GM19467 (cell line): ENCODE results near the gene CACFD1.
"Not testable (repeated sequence)": the region's sequence is repeated elsewhere in the genome, so short reads cannot be mapped to it uniquely, and the experiment has no call there.

Source experiments
- ATAC-seq: cut with Tn5 transposase; IDR thresholded peaks from one replicate; pipeline ENCODE4 v1.9.1; 2021; ENCODE audit warnings: mild to moderate bottlenecking, moderate library complexity; ENCODE audit not compliant: unreplicated experiment

The CACFD1 gene

GRCh38 chr9:133439337-133439736 is 20.4 kb upstream of the CACFD1 start:
- ATAC-seq, result no peak

- ATAC-seq, result no peak
These were observed 18.9 kb upstream of the CACFD1 start for GRCh38 chr9:133440874-133441273.

DNA sequence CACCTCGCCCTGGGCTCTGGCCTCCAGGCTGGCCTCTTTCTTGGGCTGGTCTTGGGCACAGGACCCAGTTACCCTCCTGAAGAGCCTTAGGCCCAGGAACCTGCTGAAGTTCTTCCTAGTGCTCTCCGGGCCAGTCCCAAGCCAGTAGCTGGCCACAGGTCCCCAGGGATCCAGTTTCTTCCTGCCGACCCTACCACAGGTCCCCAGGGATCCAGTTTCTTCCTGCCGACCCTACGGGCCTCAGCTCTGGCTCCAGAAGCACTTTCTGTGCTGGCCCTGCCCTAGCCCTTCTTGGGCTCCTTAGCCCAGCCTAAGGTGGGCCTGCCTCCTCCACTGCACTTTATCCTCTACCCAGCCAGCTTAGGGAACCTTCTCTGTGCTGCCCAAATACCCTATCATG is 18.2 kb upstream of the CACFD1 start:
- no peak for ATAC-seq

- ATAC-seq, result no peak
These were observed 16.5 kb upstream of the CACFD1 start for GRCh38 chr9:133443248-133443647.

DNA sequence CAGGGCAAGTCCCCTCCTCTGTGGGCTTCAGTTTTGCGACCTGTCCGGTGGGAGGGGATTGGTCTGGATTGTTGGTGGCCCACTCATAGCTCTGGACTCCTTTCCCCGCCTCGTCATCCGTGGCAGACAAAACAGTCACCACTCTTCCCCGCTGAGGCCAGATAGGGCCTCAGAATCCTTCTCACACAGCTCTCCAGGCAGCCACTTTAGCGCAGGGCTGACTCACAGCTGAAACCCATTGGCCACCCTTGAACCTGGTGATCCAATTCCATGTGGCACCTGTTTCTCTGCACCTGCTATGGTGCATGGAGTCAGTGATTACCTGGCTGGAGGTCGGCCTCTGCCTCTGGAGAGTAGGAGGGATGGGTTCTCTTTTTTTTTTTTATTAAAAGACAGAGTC is 15.8 kb upstream of the CACFD1 start:
- no peak for ATAC-seq

DNA sequence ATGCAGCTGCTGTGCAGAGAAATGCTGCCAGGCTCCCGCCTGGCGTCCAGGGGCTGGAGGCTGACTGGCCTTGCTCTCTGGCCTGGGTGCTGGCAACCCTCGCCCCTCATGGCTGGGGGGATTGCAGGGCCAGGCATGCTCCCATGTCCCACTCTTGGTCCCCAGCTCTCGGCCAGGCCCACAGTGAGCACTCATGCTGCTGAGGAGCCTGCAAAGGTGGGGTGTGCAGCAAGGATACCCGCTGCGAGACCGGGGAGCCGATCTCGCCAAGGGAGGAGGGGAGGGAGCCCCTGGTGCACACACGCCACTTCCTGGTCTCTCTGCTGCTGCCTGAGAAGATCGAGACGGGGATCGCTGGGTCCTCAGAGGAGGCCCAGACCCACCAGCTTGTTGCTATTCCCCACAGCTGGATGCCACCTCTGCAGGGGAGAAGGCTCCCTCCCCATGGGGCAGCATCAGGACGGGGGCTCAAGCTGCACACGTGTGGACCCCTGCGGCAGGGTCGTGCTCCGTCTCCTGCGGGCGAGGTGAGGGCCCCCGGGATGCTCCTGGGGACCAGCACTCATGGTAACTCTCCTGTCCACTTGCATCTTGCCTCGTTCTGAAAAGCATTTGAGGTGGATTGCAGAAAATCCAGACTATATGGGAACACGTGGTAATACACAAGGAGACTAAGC is 14.3 kb upstream of the CACFD1 start:
- no peak for ATAC-seq

DNA sequence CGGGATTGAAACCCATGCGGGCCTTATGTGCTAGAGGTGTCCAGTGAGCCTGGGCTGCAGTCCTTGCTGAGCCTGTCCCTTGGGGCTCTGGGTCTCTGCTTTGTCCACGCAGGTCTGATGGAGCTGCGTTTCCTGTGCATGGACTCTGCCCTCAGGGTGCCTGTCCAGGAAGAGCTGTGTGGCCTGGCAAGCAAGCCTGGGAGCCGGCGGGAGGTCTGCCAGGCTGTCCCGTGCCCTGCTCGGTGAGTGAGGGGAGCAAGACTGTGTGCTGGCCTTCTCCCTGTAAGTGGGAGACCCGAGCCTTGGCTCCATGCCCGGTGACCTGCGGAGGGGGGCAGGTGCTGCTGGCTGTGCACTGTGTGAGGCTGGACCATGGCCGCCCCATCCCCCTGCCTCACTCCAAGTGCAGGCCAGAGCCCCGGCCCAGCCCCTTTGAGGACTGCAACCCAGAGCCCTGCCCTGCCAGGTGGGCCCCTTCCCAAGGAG is 11.2 kb upstream of the CACFD1 start:
- no peak for ATAC-seq

GRCh38 chr9:133449760-133450159 is 10.0 kb upstream of the CACFD1 start:
- ATAC-seq, result no peak

GRCh38 chr9:133451865-133452264 is 7.9 kb upstream of the CACFD1 start:
- ATAC-seq, result not testable (repeated sequence)

DNA sequence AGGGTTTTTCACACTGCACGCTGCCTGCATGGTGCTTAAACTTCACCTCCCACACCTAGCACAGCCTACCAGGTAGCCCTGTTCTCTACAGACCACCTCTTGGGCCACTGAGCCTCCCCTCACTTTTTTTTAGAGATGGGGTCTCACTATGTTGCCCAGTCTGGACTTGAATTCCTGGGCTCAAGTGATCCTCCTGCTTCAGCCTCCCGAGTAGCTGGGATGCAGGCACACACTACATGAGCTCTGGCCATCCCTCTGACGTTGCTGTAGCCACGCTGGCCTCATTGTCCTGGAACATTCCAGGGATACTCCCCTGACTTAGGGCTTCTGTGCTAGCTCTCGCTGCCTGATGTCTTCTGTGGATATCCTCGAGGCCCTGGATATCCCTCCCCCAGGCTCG is 7.2 kb upstream of the CACFD1 start:
- no peak for ATAC-seq

GRCh38 chr9:133453651-133454050 is 6.1 kb upstream of the CACFD1 start:
- ATAC-seq, result no peak

DNA sequence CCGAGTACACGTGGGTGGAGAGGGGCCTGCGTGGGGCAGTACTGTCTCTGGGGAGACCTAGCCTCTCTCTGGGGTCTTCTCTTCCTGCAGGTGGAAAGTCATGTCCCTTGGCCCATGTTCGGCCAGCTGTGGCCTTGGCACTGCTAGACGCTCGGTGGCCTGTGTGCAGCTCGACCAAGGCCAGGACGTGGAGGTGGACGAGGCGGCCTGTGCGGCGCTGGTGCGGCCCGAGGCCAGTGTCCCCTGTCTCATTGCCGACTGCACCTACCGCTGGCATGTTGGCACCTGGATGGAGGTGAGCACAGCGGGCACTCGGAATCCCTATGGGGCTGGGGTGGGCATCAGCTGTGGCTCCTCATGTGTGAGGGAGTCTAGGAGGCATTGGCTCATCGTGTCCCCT is 5.5 kb upstream of the CACFD1 start:
- ATAC-seq, result no peak

- no peak for ATAC-seq
These were observed 4.7 kb upstream of the CACFD1 start for GRCh38 chr9:133454943-133455673.

- ATAC-seq, result no peak
These were observed 3.8 kb upstream of the CACFD1 start for GRCh38 chr9:133455936-133456335.

DNA sequence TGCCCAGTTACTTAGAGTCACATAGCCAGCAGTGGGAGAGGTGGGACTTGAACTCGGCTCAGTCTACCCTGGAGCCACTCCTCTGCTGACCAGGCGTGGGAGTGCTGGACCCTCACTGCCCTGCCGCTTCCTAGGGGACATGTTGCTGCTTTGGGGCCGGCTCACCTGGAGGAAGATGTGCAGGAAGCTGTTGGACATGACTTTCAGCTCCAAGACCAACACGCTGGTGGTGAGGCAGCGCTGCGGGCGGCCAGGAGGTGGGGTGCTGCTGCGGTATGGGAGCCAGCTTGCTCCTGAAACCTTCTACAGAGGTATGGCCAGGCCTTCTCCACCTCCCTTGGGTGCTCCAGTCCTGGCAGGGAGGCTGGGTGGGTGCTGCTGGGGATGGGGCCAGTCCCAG is 3.4 kb upstream of the CACFD1 start:
- no peak for ATAC-seq

GRCh38 chr9:133457233-133457632 is 2.5 kb upstream of the CACFD1 start:
- ATAC-seq, result no peak

- no peak for ATAC-seq
These were observed 2.0 kb upstream of the CACFD1 start for GRCh38 chr9:133457748-133458147.

GRCh38 chr9:133458643-133459312 is 1.0 kb upstream of the CACFD1 start:
- no peak for ATAC-seq

DNA sequence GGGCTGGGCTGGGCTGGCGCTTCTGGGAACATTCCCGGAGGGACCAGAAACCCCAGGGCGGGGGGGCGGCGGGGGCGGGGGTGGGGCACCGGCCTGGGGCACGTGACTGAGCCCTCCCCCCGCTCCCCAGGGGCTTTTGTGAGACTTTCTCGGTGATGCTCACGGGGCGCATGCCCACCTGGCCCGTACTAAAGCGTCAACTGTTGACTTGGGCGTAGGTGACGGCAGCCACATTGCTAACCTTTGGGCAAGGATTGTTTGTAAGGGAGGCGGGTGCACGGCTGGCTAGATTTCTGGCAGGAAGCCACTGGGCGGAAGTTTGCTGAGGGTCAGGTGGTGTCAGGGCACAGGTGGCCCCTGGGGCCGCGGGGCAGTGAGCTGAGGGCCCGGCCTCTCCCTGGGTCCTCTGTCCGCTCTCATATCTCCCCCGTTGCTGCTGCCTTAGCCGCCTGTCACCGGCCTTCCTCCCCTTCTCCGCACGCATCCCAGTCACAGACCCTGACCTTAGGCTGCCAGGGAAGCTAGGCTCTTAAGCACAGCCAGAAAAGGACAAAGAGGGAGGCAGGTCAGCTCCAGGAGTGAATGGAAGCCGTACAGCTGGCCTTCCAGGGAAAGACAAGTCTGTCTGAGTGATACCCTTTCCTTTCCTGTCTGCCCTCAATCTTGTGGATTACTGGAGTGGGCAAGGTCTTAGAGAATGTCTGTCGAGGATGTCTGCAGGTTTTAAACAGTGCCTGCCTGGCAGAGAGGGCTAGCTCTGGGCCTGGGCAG is 812 bp downstream of the CACFD1 start:
- peak; percentile 14 for ATAC-seq

DNA sequence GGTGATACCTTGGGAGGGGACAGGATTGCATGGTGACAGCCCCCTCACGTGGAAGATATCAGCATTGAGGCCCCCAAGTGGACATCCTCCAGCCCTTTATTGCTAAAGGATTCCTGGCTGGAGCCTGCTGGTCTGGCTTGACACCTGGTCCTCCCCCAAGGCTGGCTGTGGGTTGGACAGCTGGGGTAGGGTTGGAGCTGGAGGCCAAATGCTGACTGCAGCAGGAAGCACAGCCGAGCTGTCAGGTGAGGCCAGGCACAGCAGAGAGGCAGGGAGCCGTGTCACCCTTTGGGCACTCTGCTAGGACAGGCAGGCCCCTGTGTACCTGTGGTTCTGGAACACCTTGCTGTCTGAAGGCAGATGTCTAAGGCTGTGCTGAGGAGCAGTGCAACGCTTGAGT is 2.2 kb downstream of the CACFD1 start:
- no peak for ATAC-seq

GRCh38 chr9:133463234-133463863 is 3.6 kb downstream of the CACFD1 start:
- no peak for ATAC-seq
